C4-2B (cell line): ENCODE results near the gene ALDH1L1.

Experiments used
- ZFX ChIP-seq: fragments of 450-650 bp; IDR thresholded peaks from 2 replicates; pipeline ENCODE4 v1.6.1; 2017
- TF ChIP-seq, protein P1 (sequence below): fragments of 450-650 bp; conservative IDR thresholded peaks from 2 replicates; pipeline ENCODE4 v1.5.1; 2017; ENCODE audit warnings: mild to moderate bottlenecking

DNA sequence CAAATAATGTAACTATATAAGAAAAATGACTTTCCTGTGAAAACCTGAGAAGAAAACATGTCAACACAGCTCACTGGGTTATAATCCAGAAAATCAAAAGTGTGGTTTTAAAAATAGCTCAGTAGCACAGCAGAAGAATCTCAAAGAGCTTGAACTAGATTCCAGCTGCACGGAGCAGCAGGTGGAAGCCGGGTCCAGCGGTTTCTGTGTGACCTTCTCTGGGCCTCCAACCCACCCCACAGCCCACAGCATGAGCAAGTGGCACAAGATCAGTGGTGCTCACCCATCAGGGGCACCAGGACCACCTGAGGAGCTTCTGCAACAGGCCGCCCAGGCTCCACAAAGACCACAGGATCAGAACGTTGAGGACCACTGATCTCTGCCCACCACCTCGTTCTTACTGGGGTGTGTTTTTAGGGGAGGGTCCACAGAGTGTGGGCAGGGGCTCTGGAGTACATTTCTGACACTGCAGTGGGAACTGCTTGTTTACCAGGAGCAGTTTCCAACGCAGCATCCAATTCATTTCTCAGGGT lies 119.7 kb downstream of the ALDH1L1 start:
- TF ChIP-seq, protein P1, sequence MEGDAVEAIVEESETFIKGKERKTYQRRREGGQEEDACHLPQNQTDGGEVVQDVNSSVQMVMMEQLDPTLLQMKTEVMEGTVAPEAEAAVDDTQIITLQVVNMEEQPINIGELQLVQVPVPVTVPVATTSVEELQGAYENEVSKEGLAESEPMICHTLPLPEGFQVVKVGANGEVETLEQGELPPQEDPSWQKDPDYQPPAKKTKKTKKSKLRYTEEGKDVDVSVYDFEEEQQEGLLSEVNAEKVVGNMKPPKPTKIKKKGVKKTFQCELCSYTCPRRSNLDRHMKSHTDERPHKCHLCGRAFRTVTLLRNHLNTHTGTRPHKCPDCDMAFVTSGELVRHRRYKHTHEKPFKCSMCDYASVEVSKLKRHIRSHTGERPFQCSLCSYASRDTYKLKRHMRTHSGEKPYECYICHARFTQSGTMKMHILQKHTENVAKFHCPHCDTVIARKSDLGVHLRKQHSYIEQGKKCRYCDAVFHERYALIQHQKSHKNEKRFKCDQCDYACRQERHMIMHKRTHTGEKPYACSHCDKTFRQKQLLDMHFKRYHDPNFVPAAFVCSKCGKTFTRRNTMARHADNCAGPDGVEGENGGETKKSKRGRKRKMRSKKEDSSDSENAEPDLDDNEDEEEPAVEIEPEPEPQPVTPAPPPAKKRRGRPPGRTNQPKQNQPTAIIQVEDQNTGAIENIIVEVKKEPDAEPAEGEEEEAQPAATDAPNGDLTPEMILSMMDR = no peak
- no peak for TF ChIP-seq ZFX
